GM18520 (cell line): ENCODE data around the gene UBALD1.

Experiments
- ATAC-seq: cut with Tn5 transposase; IDR thresholded peaks from one replicate; pipeline ENCODE4 v1.9.1; 2021; ENCODE audit not compliant: unreplicated experiment

Gene UBALD1

DNA sequence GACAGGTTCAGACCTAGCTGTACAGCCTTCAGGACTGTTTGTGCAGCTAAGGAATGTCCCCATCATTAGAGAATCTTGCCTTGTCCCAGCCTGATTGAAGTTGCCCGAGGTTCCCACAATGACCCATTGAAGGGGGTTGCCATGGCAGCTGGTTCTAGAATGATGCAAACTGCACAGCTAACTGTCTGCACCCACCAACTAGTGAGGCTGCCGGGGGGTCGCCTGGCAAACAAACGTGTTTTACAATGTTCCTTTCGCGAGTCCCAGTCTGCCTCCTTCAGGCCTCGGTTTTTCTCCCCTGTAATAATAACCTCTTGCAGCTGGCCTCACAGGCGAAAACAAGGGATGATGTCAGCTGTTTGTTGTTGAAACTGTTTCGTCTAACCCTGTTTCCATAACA, 53.1 kb downstream of the UBALD1 start:
- ATAC-seq = no peak
